Activated B cell treated with CpG ODN at 0.5 μM for 24 hours (primary cell): ENCODE data around the gene CRHR1. TPM values are rescaled to one million over a fixed set of nuclear protein-coding genes. Genes with fewer than 3 reads are reported as not detected.

Experiments used
- ATAC-seq: fragments of 200-7000 bp; cut with Tn5 transposase; one replicate; pipeline ENCODE4 v1.10.0; 2021; ENCODE audit warnings: low read depth, mild to moderate bottlenecking, moderate library complexity
- CTCF ChIA-PET: fragments of 350-600 bp; sonication (Branson Sonifier 250); formaldehyde crosslinking; loops from one replicate; lab custom pipeline; 2021; ENCODE audit warnings: antibody characterized with exemption; lab: Charles Lee
- POLR2A ChIA-PET: fragments of 350-600 bp; sonication (Branson Sonifier 250); formaldehyde crosslinking; loops from one replicate; lab custom pipeline; 2021; ENCODE audit warnings: antibody characterized with exemption; lab: Charles Lee
- DNase-seq: peaks from one replicate; pipeline ENCODE4 v3.0.0; 2022
- H3K27ac Mint-ChIP-seq: one replicate; pipeline ENCODE4 v1.8.0; 2020; ENCODE audit warnings: mixed read lengths
- H3K27me3 Mint-ChIP-seq: one replicate; pipeline ENCODE4 v1.8.0; 2021; ENCODE audit warnings: mixed read lengths
- H3K36me3 Mint-ChIP-seq: one replicate; pipeline ENCODE4 v1.8.0; 2021; ENCODE audit warnings: low read depth, mixed read lengths
- H3K4me1 Mint-ChIP-seq: one replicate; pipeline ENCODE4 v1.8.0; 2021; ENCODE audit warnings: mixed read lengths
- H3K4me3 Mint-ChIP-seq: one replicate; pipeline ENCODE4 v1.8.0; 2020; ENCODE audit warnings: mild to moderate bottlenecking, mixed read lengths
- H3K9me3 Mint-ChIP-seq: one replicate; pipeline ENCODE4 v1.8.0; 2020; ENCODE audit warnings: mixed read lengths
- intact Hi-C: fragments of 100-400 bp; cut with micrococcal nuclease; formaldehyde crosslinking; loops from one replicate; pipeline ENCODE4 v1.15.1; 2024
- total RNA-seq: library from RNA; stranded (reverse); gene quantifications from 2 replicates; pipeline ENCODE4 v1.2.3, GENCODE V29; 2022
- TF ChIP-seq, protein P1 (sequence below): fragments of 200-600 bp; IDR thresholded peaks from one replicate; pipeline ENCODE4 v1.8.0; 2022; ENCODE audit warnings: antibody characterized with exemption, mild to moderate bottlenecking

Gene CRHR1
- total RNA-seq, 1 donor from 2014 or later: not detected

DNA sequence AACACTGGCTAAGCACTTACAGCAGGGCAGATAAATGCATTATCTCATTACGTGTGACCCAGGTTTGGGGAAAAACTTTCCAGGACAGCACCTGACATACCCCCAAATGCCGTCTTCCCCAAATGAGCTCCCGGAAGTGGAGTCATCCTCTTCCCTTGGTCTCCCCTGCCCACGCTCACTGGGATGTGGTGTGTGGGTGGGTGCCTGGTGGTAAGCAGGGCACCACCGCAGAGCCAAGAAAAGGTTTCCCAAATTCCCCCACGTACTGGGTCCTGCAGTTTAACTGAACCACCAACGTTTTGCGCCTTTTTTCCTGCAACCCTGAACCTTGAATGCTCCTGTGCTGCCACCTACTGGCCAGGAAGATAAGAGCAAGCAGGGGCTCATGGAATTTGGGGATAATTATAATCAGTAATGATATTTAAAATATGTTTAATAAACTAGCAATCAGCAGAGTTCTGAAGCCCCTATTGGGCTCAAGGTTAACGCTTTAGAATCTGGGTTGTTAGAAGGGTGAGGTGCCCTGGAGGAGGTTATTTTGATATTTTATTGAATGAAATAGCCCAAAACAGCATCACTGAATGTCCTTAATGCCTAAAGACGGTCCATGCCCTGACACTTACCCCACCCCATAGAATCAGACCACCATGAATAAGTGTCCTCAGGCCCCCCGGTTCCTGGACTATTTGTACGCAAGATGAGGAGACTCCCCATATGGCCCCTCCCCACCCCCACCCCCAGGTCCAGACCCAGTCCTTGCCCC lies 68.6 kb downstream of the CRHR1 start:
- DNase-seq: no peak
- peak; percentile 28 for ATAC-seq

DNA sequence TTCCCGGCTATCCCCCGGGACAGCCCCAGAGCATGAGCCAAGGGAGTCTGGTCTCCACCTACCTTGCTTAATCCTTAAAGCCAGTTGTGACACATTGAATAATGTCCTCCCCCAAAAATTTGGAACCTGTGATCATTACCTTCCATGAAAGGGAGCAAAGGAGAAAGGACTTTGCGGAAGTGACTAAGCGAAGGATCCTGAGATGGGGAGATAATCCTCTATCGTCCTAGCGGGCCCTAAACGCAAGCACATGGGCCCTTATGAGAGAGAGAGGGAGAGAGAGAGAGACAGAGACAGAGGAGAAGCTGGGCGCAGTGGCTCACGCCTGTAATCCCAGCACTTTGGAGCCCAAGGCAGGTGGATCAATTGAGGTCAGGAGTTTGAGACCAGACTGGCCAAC lies 70.1 kb downstream of the CRHR1 start:
- ATAC-seq: no peak
- ChIA-PET CTCF (no interaction called here), POLR2A (no interaction called here)
- TF ChIP-seq, protein P1, sequence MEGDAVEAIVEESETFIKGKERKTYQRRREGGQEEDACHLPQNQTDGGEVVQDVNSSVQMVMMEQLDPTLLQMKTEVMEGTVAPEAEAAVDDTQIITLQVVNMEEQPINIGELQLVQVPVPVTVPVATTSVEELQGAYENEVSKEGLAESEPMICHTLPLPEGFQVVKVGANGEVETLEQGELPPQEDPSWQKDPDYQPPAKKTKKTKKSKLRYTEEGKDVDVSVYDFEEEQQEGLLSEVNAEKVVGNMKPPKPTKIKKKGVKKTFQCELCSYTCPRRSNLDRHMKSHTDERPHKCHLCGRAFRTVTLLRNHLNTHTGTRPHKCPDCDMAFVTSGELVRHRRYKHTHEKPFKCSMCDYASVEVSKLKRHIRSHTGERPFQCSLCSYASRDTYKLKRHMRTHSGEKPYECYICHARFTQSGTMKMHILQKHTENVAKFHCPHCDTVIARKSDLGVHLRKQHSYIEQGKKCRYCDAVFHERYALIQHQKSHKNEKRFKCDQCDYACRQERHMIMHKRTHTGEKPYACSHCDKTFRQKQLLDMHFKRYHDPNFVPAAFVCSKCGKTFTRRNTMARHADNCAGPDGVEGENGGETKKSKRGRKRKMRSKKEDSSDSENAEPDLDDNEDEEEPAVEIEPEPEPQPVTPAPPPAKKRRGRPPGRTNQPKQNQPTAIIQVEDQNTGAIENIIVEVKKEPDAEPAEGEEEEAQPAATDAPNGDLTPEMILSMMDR: no peak
- intact Hi-C loops: no loop called here
- Mint-ChIP-seq H3K27me3 (peaks cover 40% of the 10 kb centered on the region), H3K9me3 (no peaks in the 10 kb centered on the region), H3K27ac (no peak overlapping the region), H3K4me1 (no peaks in the 10 kb centered on the region), H3K36me3 (no peaks in the 10 kb centered on the region), H3K4me3 (no peak overlapping the region)
- no peak for DNase-seq

More for the DNA sequence above, 68.6 kb downstream of the CRHR1 start:
- no peaks in the 10 kb centered on the region for H3K9me3 Mint-ChIP-seq
- POLR2A ChIA-PET: interaction anchor here (0.5 kb wide), 1 partner anchor 345 kb away, joined by 8 read pairs; no protein-coding TSS in a partner anchor
- intact Hi-C loops: no loop called here
- H3K27ac Mint-ChIP-seq: no peak overlapping the region
- H3K4me1 Mint-ChIP-seq: no peaks in the 10 kb centered on the region
- H3K36me3 Mint-ChIP-seq: no peaks in the 10 kb centered on the region
- TF ChIP-seq, protein P1: peak; percentile 56
- CTCF ChIA-PET: interaction anchor here (0.7 to 1.7 kb wide), 10 partner anchors 10 to 633 kb away, joined by 3 to 8 read pairs (median 3); no protein-coding TSS in a partner anchor
- H3K27me3 Mint-ChIP-seq: peaks cover 29% of the 10 kb centered on the region
- H3K4me3 Mint-ChIP-seq: no peak overlapping the region

DNA sequence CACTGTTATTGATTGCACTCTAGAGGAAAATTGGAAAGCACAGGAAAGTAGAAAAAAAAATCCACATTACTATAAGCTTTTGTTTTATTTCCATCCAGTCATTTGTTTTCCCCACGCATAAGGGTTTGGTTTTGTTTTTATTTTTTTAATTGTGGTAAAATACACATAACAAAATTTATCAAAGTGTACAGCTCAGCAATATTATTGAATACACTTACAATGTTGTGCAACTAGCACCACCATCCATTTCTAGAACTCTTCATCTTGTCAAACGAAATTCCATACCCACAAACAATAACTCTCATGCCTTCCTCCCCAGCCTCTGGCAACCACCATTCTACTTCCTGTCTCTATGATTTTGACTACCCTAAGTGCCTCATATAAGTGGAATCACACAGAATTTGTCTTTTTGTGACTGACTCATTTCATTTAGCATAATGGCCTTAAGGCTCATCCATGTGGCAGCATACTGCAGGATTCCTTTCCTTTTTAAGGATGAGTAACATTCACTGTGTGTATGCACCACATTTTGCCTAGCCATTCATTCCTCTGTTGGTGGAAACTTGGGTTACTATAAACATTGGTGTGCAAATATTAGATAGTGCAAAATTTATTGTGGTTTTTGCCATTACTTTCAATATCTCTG lies 71.7 kb downstream of the CRHR1 start:
- ATAC-seq (no peak), DNase-seq (no peak)
- Mint-ChIP-seq H3K27me3 (peaks cover 43% of the 10 kb centered on the region), H3K9me3 (no peaks in the 10 kb centered on the region), H3K4me3 (no peak overlapping the region), H3K4me1 (no peaks in the 10 kb centered on the region), H3K27ac (no peak overlapping the region), H3K36me3 (no peaks in the 10 kb centered on the region)
- CTCF ChIA-PET: no interaction called here
- intact Hi-C loops: no loop called here
- TF ChIP-seq, protein P1: no peak
- POLR2A ChIA-PET: no interaction called here

DNA sequence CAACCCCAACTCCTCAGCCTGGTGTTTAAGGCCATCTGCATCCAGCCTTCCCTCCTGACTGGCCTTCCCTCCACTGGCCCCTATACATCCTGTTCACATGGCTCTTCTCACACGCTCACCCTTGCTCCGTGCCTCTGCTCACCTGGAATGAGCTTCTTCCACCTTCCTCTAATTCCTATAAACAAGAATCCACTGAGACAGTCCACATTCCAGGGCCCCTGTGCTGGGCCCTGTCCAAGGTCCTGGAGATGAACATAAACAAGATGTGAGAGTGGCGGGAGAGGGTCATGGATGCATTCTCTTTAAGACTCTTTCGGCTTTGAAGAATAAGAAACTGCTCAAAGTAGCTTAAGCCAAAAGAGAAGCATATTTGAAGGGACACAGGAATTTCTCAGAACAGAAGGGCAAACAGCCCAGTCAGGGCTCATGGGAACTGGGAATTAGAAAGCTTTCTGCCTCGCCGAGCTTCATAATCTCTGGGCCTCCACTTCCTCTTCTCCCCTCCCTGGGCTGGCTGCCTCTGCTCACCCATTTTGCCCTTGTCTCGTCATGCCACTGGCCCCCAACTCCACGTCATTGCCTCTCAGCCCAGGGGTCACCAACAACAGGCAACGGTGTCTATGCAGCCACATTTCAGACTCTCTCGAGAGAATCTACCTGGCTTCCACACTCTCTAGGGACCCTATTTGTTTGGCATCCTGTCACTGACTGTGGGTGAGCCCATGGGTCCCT lies 74.0 kb downstream of the CRHR1 start:
- POLR2A ChIA-PET: no interaction called here
- peaks cover 40% of the 10 kb centered on the region for H3K27me3 Mint-ChIP-seq
- peaks cover 3% of the 10 kb centered on the region for H3K9me3 Mint-ChIP-seq

More for the DNA sequence above, 74.0 kb downstream of the CRHR1 start:
- TF ChIP-seq, protein P1: no peak
- ATAC-seq: no peak
- H3K4me3 Mint-ChIP-seq: no peak overlapping the region
- no peaks in the 10 kb centered on the region for H3K36me3 Mint-ChIP-seq
- DNase-seq: no peak
- intact Hi-C loops: no loop called here
- H3K27ac Mint-ChIP-seq: no peak overlapping the region
- CTCF ChIA-PET: no interaction called here
- no peaks in the 10 kb centered on the region for H3K4me1 Mint-ChIP-seq
